AG04449 (cell line): ENCODE data around the gene PIMREG.
A peak's percentile ranks its signal among the peaks of the same experiment; 100 is the strongest.

Source experiments
- CTCF ChIA-PET: fragments of 350-600 bp; formaldehyde crosslinking; extraction: SDS; loops from one replicate; lab custom pipeline; 2021; ENCODE audit warnings: antibody characterized with exemption; lab: Yijun Ruan, JAX
- POLR2A ChIA-PET: fragments of 400-600, 350-600 bp; formaldehyde crosslinking; extraction: SDS; loops from one replicate; lab custom pipeline; 2020; ENCODE audit warnings: antibody characterized with exemption, inconsistent platforms; lab: Yijun Ruan, JAX
- DNase-seq: peaks from one replicate; pipeline ENCODE4 v3.0.0-alpha.2; 2010; ENCODE audit warnings: low read depth, low spot score
- H3K4me3 ChIP-seq: 2 replicates; pipeline ENCODE4 v1.5.1; 2011; ENCODE audit warnings: low read depth, mild to moderate bottlenecking, control low read depth, low read length
- TF ChIP-seq, protein P1 (sequence below): IDR thresholded peaks from one replicate; pipeline ENCODE4 v1.5.1; 2011; ENCODE audit warnings: mild to moderate bottlenecking, moderate library complexity, low read length, control low read depth, inconsistent platforms; ENCODE audit not compliant: insufficient read depth; ENCODE audit errors: missing control alignments

PIMREG gene

DNA sequence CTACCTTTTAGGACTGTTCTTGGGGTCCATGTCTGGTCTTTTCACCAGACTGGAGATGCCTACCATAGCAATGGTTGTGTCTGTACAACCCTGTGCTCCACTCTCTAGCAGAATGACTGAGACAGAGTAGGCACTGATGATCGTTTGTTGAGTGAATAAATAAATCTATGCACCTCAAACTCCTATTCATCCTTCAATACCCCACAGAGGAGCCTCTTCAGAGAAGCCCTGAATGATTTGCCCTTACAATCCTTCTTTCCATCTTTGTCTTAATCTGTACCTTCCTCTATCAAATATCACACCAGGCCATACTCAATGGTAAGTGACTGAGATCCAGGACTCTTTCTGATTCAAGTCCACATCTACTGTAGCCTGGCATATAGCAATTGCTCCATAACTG is 23.3 kb downstream of the PIMREG start:
- CTCF ChIA-PET, result no interaction called here

DNA sequence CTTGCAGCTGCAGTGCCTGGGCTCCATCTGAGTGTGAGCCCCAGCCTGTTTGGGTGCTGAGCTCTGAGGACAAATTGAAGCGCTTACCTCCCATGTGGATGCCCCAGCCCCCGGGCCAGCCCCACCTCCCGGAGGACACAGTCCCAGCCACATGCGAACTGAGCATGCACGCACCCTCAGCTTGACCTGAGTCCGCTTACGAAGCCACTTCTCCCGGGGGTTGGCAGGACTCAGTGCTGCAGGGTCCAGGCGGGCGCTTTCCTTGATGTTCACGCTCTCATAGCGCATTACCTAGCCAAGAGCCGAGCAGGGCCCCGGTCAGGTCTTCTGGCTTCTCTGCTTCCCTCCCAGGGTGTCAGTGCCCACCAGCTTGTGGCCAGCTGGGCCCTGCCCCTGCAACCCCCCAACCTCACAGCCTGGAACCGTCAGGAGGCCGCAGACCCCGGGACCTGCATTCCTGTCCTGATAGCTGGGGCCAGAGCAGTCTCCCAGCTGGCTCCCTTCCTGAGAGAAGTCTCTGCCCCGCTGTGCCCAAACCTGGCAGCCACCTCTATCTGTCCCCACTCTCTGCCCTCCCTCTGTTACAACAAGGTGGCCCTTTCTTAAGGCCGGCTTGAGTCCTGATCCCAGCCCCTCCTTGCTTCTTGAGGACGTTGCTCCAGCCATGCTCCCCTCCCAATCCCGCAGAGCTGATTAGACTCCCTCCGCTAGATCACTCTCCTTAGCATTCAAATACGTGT is 24.0 kb downstream of the PIMREG start:
- DNase-seq, result no peak
- CTCF ChIA-PET, result no interaction called here
- TF ChIP-seq, protein P1, sequence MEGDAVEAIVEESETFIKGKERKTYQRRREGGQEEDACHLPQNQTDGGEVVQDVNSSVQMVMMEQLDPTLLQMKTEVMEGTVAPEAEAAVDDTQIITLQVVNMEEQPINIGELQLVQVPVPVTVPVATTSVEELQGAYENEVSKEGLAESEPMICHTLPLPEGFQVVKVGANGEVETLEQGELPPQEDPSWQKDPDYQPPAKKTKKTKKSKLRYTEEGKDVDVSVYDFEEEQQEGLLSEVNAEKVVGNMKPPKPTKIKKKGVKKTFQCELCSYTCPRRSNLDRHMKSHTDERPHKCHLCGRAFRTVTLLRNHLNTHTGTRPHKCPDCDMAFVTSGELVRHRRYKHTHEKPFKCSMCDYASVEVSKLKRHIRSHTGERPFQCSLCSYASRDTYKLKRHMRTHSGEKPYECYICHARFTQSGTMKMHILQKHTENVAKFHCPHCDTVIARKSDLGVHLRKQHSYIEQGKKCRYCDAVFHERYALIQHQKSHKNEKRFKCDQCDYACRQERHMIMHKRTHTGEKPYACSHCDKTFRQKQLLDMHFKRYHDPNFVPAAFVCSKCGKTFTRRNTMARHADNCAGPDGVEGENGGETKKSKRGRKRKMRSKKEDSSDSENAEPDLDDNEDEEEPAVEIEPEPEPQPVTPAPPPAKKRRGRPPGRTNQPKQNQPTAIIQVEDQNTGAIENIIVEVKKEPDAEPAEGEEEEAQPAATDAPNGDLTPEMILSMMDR, result no peak
- POLR2A ChIA-PET, result no interaction called here
- H3K4me3 ChIP-seq, result no peak overlapping the region

More for the DNA sequence above, 23.3 kb downstream of the PIMREG start:
- H3K4me3 ChIP-seq, result no peak overlapping the region
- no peak for DNase-seq
- POLR2A ChIA-PET, result no interaction called here
- TF ChIP-seq, protein P1, result no peak

DNA sequence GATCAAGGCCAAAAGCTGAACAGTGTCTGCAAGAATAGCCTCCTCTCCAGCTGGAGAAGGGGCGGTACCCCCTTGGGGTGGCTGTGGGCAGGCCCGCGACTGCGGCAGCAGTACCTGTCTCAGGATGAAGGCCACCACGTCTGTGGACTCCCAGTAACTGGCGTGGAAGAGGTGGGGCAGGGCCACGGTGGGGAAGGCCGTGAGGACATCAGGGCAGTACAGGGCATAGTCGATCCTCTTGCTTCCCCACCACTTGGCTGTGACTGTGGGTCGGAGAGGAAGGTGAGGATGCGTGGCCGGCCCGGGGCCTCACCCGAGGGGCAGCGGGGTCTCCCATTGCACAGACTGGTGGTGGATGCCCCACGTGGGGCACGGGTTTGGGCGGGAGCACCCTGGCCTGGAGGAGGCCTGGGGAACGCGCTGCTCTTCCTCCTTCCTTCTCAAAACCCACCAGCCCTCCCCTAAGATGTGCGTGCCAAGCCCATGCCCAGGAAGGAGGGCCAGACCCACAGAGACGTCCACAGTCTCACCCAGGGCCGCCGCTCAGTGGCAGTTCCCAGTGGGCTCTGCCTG is 26.0 kb downstream of the PIMREG start:
- no peak for DNase-seq
- ChIA-PET POLR2A (no interaction called here), CTCF (interaction anchor here (1.0 to 6.5 kb wide), 5 partner anchors 13 to 178 kb away, joined by 3 to 94 read pairs (median 5); partner anchors contain the start of gene KIAA0753)
- TF ChIP-seq, protein P1, result no peak
- no peak overlapping the region for H3K4me3 ChIP-seq

DNA sequence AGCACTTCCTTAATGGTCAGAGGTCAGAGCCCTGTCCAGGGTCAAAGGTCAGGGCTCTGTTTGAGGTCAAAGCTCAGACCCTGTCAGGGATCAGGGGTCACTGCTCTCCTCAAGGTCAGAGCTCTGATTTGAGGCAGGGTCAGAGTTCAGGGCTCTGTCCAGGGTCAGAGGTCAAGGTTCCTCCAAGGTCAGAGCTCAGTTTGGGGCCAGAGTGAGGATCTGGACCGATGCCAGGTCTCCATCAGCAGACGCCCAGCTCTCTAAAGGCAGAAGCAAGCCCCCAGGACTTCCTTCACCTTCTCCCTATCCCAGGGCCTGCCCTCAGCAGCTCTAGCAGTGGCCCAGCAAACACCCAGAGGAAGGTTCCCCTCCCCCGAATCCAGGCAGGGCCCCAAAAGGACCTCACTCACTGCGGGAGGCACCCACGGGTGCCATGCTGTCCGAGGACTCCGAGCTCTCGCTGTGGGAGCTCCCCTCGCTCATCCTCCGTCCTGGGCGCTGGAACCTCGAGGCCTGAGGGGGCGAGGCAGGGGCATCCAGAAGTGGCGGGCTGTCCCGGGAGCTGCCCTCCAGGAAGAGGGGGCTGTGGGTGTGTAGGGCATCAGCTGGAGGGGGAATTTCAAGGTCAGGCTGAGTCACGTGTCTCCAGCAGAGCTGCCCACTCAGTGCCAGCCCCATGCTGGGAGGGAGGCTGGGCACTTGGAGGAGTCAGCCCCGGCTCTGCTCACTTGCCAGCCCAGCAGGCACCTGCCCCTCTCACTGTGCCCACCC is 26.7 kb downstream of the PIMREG start:
- CTCF ChIA-PET, result interaction anchor here (0.8 to 6.5 kb wide), 17 partner anchors 12 to 281 kb away, joined by 3 to 94 read pairs (median 5); partner anchors contain the start of genes KIAA0753 and TXNDC17
- TF ChIP-seq, protein P1, result no peak
- no peak overlapping the region for H3K4me3 ChIP-seq
- POLR2A ChIA-PET, result no interaction called here
- no peak for DNase-seq

DNA sequence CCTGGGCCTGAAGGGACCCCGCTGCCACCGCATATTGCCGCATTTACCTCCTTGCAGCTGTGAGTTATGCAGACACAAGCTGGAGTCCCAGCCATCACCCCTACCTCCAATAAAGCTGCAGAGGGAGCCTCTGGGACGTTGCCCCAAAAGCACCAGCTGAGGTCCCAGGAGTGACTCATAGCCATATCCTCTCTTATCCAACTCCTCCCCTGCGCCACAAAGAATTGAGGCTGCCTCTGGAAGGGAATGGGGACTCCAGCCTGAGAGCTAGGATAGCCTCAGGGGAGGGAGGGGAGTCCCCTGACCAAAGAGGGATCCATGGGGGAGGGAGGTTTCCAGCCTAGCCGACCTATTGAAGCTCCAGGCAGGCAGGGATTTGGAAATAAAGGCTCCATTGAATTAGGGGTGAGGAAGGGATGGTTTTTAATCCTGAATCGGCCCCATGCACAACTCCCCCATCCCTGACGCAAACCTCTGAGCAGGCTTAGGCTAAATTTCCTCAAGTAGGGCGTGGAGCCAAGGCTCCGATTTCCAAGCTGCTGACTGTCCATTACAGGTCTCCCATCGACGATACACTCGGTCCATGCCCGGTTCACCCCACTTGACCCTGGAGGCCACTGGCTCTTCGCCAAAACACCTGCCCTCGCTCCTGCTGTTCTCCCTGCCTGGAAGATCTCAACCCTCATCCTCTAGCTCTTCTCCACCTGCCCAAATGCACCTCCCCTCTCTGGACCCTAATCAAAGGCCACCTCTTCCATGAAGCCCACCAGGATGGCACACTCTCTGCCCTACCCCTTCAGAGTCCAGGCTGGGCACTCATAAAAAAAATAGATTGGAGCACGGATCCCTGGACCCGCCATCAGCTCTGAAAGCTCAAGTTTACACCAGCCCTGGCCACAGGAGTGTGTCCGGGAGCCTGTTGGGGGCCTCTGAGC is 27.5 kb downstream of the PIMREG start:
- no peak overlapping the region for H3K4me3 ChIP-seq
- ChIA-PET POLR2A (no interaction called here), CTCF (interaction anchor here (0.8 to 6.5 kb wide), 35 partner anchors 9 to 880 kb away, joined by 3 to 94 read pairs (median 6); partner anchors contain the start of genes KIAA0753 and TXNDC17)
- TF ChIP-seq, protein P1, result peak; percentile 7
- no peak for DNase-seq
